ENCODE results near the gene GALNT6. TPM values are rescaled to one million over a fixed set of nuclear protein-coding genes. Genes with fewer than 3 reads are reported as not detected.

Gene GALNT6
- polyA plus RNA-seq, 2 of the 4 experiments (the other 2 are of a cell fraction), result 3.6 to 4.3 TPM

- Histone ChIP-seq H3K9me3 (no peaks in the 10 kb centered on the region), H3K4me3 (no peak overlapping the region), H3K27ac (no peak overlapping the region), H3K4me2 (no peak overlapping the region), H3K4me1 (no peaks in the 10 kb centered on the region)
- ATAC-seq, result no peak
- DNase-seq (ENCODE audit: low read depth in 1 of 2, low spot score in 1 of 2), result no peak
- ChIA-PET POLR2A (no interaction called here), CTCF (interaction anchor here (1.5 to 1.8 kb wide), 2 partner anchors 14 to 27 kb away, joined by 3 to 4 read pairs; partner anchors contain the start of gene SLC4A8)
- TF ChIP-seq CHD4 (IDR thresholded peaks at IDR 0.05; ENCODE audit: borderline replicate concordance) (no peak), EHMT2 (IDR thresholded peaks at IDR 0.05; ENCODE audit: low read depth) (no peak), MAX (IDR thresholded peaks at IDR 0.05) (no peak), ZNF302 (CRISPR knock-in tag; IDR thresholded peaks at IDR 0.05) (no peak), FOSL2 (IDR thresholded peaks at IDR 0.05) (no peak), FOSL2 (CRISPR knock-in tag; IDR thresholded peaks at IDR 0.05) (no peak), POLR2AphosphoS2 (conservative IDR thresholded peaks at IDR 0.05; ENCODE audit: low read length) (no peak), CBX8 (IDR thresholded peaks at IDR 0.05) (no peak), EP300 (IDR thresholded peaks at IDR 0.05) (no peak), RNF2 (IDR thresholded peaks at IDR 0.05; ENCODE audit: borderline replicate concordance, low read depth) (no peak), ZFP36 (IDR thresholded peaks at IDR 0.05; ENCODE audit: borderline replicate concordance, partially characterized antibody) (no peak), E2F6 (IDR thresholded peaks at IDR 0.05; ENCODE audit: borderline replicate concordance, low read depth) (no peak)
- WGBS (ENCODE audit: missing lambda C conversion rate), result 62% methylated on average over 4 of the region's 4 CpGs
- no peak for FAIRE-seq
Measured at GRCh38 chr12:51397670-51398069, 6.5 kb upstream of the GALNT6 start.

- Histone ChIP-seq H3K27ac (no peak overlapping the region), H3K9me3 (no peaks in the 10 kb centered on the region), H3K4me1 (peaks cover 5% of the 10 kb centered on the region; the same call in 2 of the 3 replicates), H3K4me3 (no peak overlapping the region), H3K4me2 (no peak overlapping the region)
- FAIRE-seq, result no peak
- POLR2A ChIA-PET, result no interaction called here
- TF ChIP-seq TFCP2L1 (CRISPR knock-in tag; IDR thresholded peaks at IDR 0.05) (no peak), GATA3 (IDR thresholded peaks at IDR 0.05; ENCODE audit: borderline replicate concordance) (no peak), RAD21 (conservative IDR thresholded peaks at IDR 0.05 in 1 of 2, IDR thresholded peaks at IDR 0.05 in 1 of 2) (no peak), EP300 (IDR thresholded peaks at IDR 0.05) (no peak), HMGXB4 (CRISPR knock-in tag; IDR thresholded peaks at IDR 0.05; ENCODE audit: borderline replicate concordance) (no peak), NR3C1 (IDR thresholded peaks at IDR 0.05) (no peak), ZC3H11A (IDR thresholded peaks at IDR 0.05) (no peak), PHF8 (IDR thresholded peaks at IDR 0.05; ENCODE audit: borderline replicate concordance, low read depth) (no peak), FOSB (CRISPR knock-in tag; IDR thresholded peaks at IDR 0.05) (no peak), USF2 (IDR thresholded peaks at IDR 0.05) (no peak), MAFK (IDR thresholded peaks at IDR 0.05; ENCODE audit: partially characterized antibody) (no peak), RCOR1 (IDR thresholded peaks at IDR 0.05; ENCODE audit: low read depth, low read length) (no peak), RFX5 (IDR thresholded peaks at IDR 0.05) (no peak), FOSL2 (IDR thresholded peaks at IDR 0.05) (no peak), FOSL2 (CRISPR knock-in tag; IDR thresholded peaks at IDR 0.05) (no peak), HOXB5 (CRISPR knock-in tag; IDR thresholded peaks at IDR 0.05) (no peak), E2F6 (IDR thresholded peaks at IDR 0.05; ENCODE audit: borderline replicate concordance, low read depth) (no peak), EHF (CRISPR knock-in tag; IDR thresholded peaks at IDR 0.05) (no peak)
- 52% methylated on average over 8 of the region's 8 CpGs for WGBS (ENCODE audit: missing lambda C conversion rate)
- CTCF ChIA-PET, result interaction anchor here (0.6 to 2.7 kb wide), 5 partner anchors 29 to 396 kb away, joined by 3 to 10 read pairs (median 3); partner anchors contain the start of gene SLC4A8
- no peak for ATAC-seq
- no peak for DNase-seq (ENCODE audit: low read depth in 1 of 2, low spot score in 1 of 2)
Measured at GRCh38 chr12:51395283-51396230, 4.4 kb upstream of the GALNT6 start.
